ENCODE data around the gene STX16.

STX16 gene

GRCh38 chr20:58606184-58606583 is 44.9 kb upstream of the STX16 start:
- H3K4me3 ChIP-seq (ENCODE audit: low read depth, low read length) = no peak overlapping the region
- DNase-seq = no peak
- H3K27me3 ChIP-seq (ENCODE audit: insufficient read depth, low read depth, severe bottlenecking) = no peaks in the 10 kb centered on the region
- H3K9me3 ChIP-seq (ENCODE audit: severe bottlenecking) = no peaks in the 10 kb centered on the region
- no peaks in the 10 kb centered on the region for H3K36me3 ChIP-seq
- no peak overlapping the region for H3K27ac ChIP-seq
- TF ChIP-seq CTCF (IDR thresholded peaks at IDR 0.05; ENCODE audit: low read depth, low read length) = no peak

GRCh38 chr20:58608096-58608840 is 42.8 kb upstream of the STX16 start:
- Histone ChIP-seq H3K4me3 (ENCODE audit: low read depth, low read length) (no peak overlapping the region), H3K27ac (no peak overlapping the region), H3K36me3 (no peaks in the 10 kb centered on the region), H3K9me3 (ENCODE audit: severe bottlenecking) (no peaks in the 10 kb centered on the region), H3K27me3 (ENCODE audit: insufficient read depth, low read depth, severe bottlenecking) (no peaks in the 10 kb centered on the region)
- no peak for TF ChIP-seq CTCF (IDR thresholded peaks at IDR 0.05; ENCODE audit: low read depth, low read length)
- no peak for DNase-seq

GRCh38 chr20:58609026-58609425 is 42.1 kb upstream of the STX16 start:
- Histone ChIP-seq H3K36me3 (no peaks in the 10 kb centered on the region), H3K27me3 (ENCODE audit: insufficient read depth, low read depth, severe bottlenecking) (no peaks in the 10 kb centered on the region), H3K27ac (no peak overlapping the region), H3K4me3 (ENCODE audit: low read depth, low read length) (no peak overlapping the region), H3K9me3 (ENCODE audit: severe bottlenecking) (no peaks in the 10 kb centered on the region)
- TF ChIP-seq CTCF (IDR thresholded peaks at IDR 0.05; ENCODE audit: low read depth, low read length) = no peak
- DNase-seq = no peak

GRCh38 chr20:58610071-58610800 is 40.8 kb upstream of the STX16 start:
- H3K36me3 ChIP-seq = no peaks in the 10 kb centered on the region
- H3K27ac ChIP-seq = no peak overlapping the region
- no peak for DNase-seq
- no peaks in the 10 kb centered on the region for H3K27me3 ChIP-seq (ENCODE audit: insufficient read depth, low read depth, severe bottlenecking)
- TF ChIP-seq CTCF (IDR thresholded peaks at IDR 0.05; ENCODE audit: low read depth, low read length) = no peak
- H3K4me3 ChIP-seq (ENCODE audit: low read depth, low read length) = no peak overlapping the region
- no peaks in the 10 kb centered on the region for H3K9me3 ChIP-seq (ENCODE audit: severe bottlenecking)

GRCh38 chr20:58610811-58611210 is 40.3 kb upstream of the STX16 start:
- no peak for DNase-seq
- no peak overlapping the region for H3K4me3 ChIP-seq (ENCODE audit: low read depth, low read length)
- H3K27ac ChIP-seq = no peak overlapping the region
- no peaks in the 10 kb centered on the region for H3K36me3 ChIP-seq
- TF ChIP-seq CTCF (IDR thresholded peaks at IDR 0.05; ENCODE audit: low read depth, low read length) = no peak
- no peaks in the 10 kb centered on the region for H3K9me3 ChIP-seq (ENCODE audit: severe bottlenecking)
- H3K27me3 ChIP-seq (ENCODE audit: insufficient read depth, low read depth, severe bottlenecking) = no peaks in the 10 kb centered on the region

Data from WERI-Rb-1 (cell line).